ENCODE data around the gene PLEKHM3.

- TF ChIP-seq CTCF (IDR thresholded peaks at IDR 0.05) (no peak), POLR2A (IDR thresholded peaks at IDR 0.05) (no peak)
Observed at GRCh38 chr2:208025814-208026184, 472 bp upstream of the PLEKHM3 start.

Data from adrenal gland (tissue), 5 donors.